Measurements from ENCODE around the gene ZSCAN22. TPM values are rescaled to one million over a fixed set of nuclear protein-coding genes. Genes with fewer than 3 reads are reported as not detected.

ZSCAN22 gene
- polyA plus RNA-seq (2013, experiment 1 of 4): 3.5 TPM
- polyA plus RNA-seq (2013, experiment 2 of 4): 3.5 TPM
- polyA plus RNA-seq (2013, experiment 3 of 4): 2.3 TPM
- 2.6 TPM for polyA plus RNA-seq (2013, experiment 4 of 4)

GRCh38 chr19:58326914-58327726 is at the start of gene ZSCAN22:
ZSCAN22 (plus strand) TSS chr19:58326994; CDS start chr19:58334803, 7,809 bp downstream.
- Histone ChIP-seq H3K4me3 (ENCODE audit: insufficient read depth, low read depth, low read length) (peak within 1 kb of the TSS; percentile 60), H3K27ac (ENCODE audit: insufficient read depth, low read depth, low read length, poor library complexity, severe bottlenecking) (no peak within 1 kb of the TSS), H3K4me1 (ENCODE audit: control insufficient read depth, insufficient read depth, low read length) (peaks cover 8% of the 10 kb centered on the region), H3K9me3 (ENCODE audit: control insufficient read depth, low read length) (no peaks in the 10 kb centered on the region), H3K36me3 (ENCODE audit: control insufficient read depth, insufficient read depth, low read length) (no peaks in the 10 kb centered on the region), H3K27me3 (ENCODE audit: control insufficient read depth, insufficient read depth, low read length, poor library complexity, severe bottlenecking) (no peaks in the 10 kb centered on the region)
- 1 to 2% methylated on average over 62 of the region's 62 CpGs for WGBS, 2 experiments

GRCh38 chr19:58277197-58277596 is 49.6 kb upstream of the ZSCAN22 start:
- Histone ChIP-seq H3K4me1 (ENCODE audit: control insufficient read depth, insufficient read depth, low read length) (peaks cover 8% of the 10 kb centered on the region), H3K9me3 (ENCODE audit: control insufficient read depth, low read length) (no peaks in the 10 kb centered on the region), H3K27ac (ENCODE audit: insufficient read depth, low read depth, low read length, poor library complexity, severe bottlenecking) (no peak overlapping the region), H3K36me3 (ENCODE audit: control insufficient read depth, insufficient read depth, low read length) (peaks cover 17% of the 10 kb centered on the region), H3K4me3 (ENCODE audit: insufficient read depth, low read depth, low read length) (no peak overlapping the region), H3K27me3 (ENCODE audit: control insufficient read depth, insufficient read depth, low read length, poor library complexity, severe bottlenecking) (no peaks in the 10 kb centered on the region)
- WGBS, 2 experiments: 90% methylated on average over 7 of the region's 7 CpGs

GRCh38 chr19:58277748-58278540 is 48.9 kb upstream of the ZSCAN22 start:
- H3K4me3 ChIP-seq (ENCODE audit: insufficient read depth, low read depth, low read length): peak overlapping the region; percentile 94
- WGBS, 2 experiments: 46 to 48% methylated on average over 25 of the region's 25 CpGs
- no peaks in the 10 kb centered on the region for H3K9me3 ChIP-seq (ENCODE audit: control insufficient read depth, low read length)
- peak overlapping the region; percentile 76 for H3K27ac ChIP-seq (ENCODE audit: insufficient read depth, low read depth, low read length, poor library complexity, severe bottlenecking)
- peaks cover 10% of the 10 kb centered on the region for H3K36me3 ChIP-seq (ENCODE audit: control insufficient read depth, insufficient read depth, low read length)
- H3K4me1 ChIP-seq (ENCODE audit: control insufficient read depth, insufficient read depth, low read length): peaks cover 8% of the 10 kb centered on the region
- no peaks in the 10 kb centered on the region for H3K27me3 ChIP-seq (ENCODE audit: control insufficient read depth, insufficient read depth, low read length, poor library complexity, severe bottlenecking)

GRCh38 chr19:58278541-58279041 is 48.2 kb upstream of the ZSCAN22 start, which contains the start of gene ZNF8:
ZNF8 (plus strand) TSS chr19:58278955; CDS start chr19:58279082, 127 bp downstream.
- peak within 1 kb of the TSS; percentile 90 for H3K27ac ChIP-seq (ENCODE audit: insufficient read depth, low read depth, low read length, poor library complexity, severe bottlenecking)
- WGBS, 2 experiments: 0% methylated on average over 42 of the region's 42 CpGs
- H3K27me3 ChIP-seq (ENCODE audit: control insufficient read depth, insufficient read depth, low read length, poor library complexity, severe bottlenecking): no peaks in the 10 kb centered on the region
- H3K36me3 ChIP-seq (ENCODE audit: control insufficient read depth, insufficient read depth, low read length): peaks cover 9% of the 10 kb centered on the region
- peaks cover 8% of the 10 kb centered on the region for H3K4me1 ChIP-seq (ENCODE audit: control insufficient read depth, insufficient read depth, low read length)
- H3K4me3 ChIP-seq (ENCODE audit: insufficient read depth, low read depth, low read length): peak within 1 kb of the TSS; percentile 94
- no peaks in the 10 kb centered on the region for H3K9me3 ChIP-seq (ENCODE audit: control insufficient read depth, low read length)

GRCh38 chr19:58279042-58279924 is 47.5 kb upstream of the ZSCAN22 start:
- peak overlapping the region; percentile 94 for H3K4me3 ChIP-seq (ENCODE audit: insufficient read depth, low read depth, low read length)
- 3% methylated on average over 60 of the region's 60 CpGs for WGBS, 2 experiments
- peaks cover 8% of the 10 kb centered on the region for H3K4me1 ChIP-seq (ENCODE audit: control insufficient read depth, insufficient read depth, low read length)
- peaks cover 7% of the 10 kb centered on the region for H3K36me3 ChIP-seq (ENCODE audit: control insufficient read depth, insufficient read depth, low read length)
- peak overlapping the region; percentile 90 for H3K27ac ChIP-seq (ENCODE audit: insufficient read depth, low read depth, low read length, poor library complexity, severe bottlenecking)
- no peaks in the 10 kb centered on the region for H3K9me3 ChIP-seq (ENCODE audit: control insufficient read depth, low read length)
- no peaks in the 10 kb centered on the region for H3K27me3 ChIP-seq (ENCODE audit: control insufficient read depth, insufficient read depth, low read length, poor library complexity, severe bottlenecking)

- peaks cover 1% of the 10 kb centered on the region for H3K36me3 ChIP-seq (ENCODE audit: control insufficient read depth, insufficient read depth, low read length)
- WGBS, 2 experiments: 71 to 77% methylated on average over 4 of the region's 4 CpGs
These were observed 46.9 kb upstream of the ZSCAN22 start for GRCh38 chr19:58279925-58280316.

GRCh38 chr19:58284199-58284598 is 42.6 kb upstream of the ZSCAN22 start:
- Histone ChIP-seq H3K36me3 (ENCODE audit: control insufficient read depth, insufficient read depth, low read length) (peaks cover 30% of the 10 kb centered on the region), H3K4me1 (ENCODE audit: control insufficient read depth, insufficient read depth, low read length) (peaks cover 8% of the 10 kb centered on the region), H3K27me3 (ENCODE audit: control insufficient read depth, insufficient read depth, low read length, poor library complexity, severe bottlenecking) (no peaks in the 10 kb centered on the region), H3K4me3 (ENCODE audit: insufficient read depth, low read depth, low read length) (no peak overlapping the region), H3K9me3 (ENCODE audit: control insufficient read depth, low read length) (no peaks in the 10 kb centered on the region), H3K27ac (ENCODE audit: insufficient read depth, low read depth, low read length, poor library complexity, severe bottlenecking) (no peak overlapping the region)
- WGBS, 2 experiments: 97 to 98% methylated on average over 7 of the region's 7 CpGs

More at GRCh38 chr19:58279925-58280316, 46.9 kb upstream of the ZSCAN22 start:
- Histone ChIP-seq H3K27ac (ENCODE audit: insufficient read depth, low read depth, low read length, poor library complexity, severe bottlenecking) (no peak overlapping the region), H3K4me1 (ENCODE audit: control insufficient read depth, insufficient read depth, low read length) (peaks cover 8% of the 10 kb centered on the region), H3K4me3 (ENCODE audit: insufficient read depth, low read depth, low read length) (peak overlapping the region; percentile 94), H3K27me3 (ENCODE audit: control insufficient read depth, insufficient read depth, low read length, poor library complexity, severe bottlenecking) (no peaks in the 10 kb centered on the region), H3K9me3 (ENCODE audit: control insufficient read depth, low read length) (no peaks in the 10 kb centered on the region)

- 94 to 95% methylated on average over 7 of the region's 7 CpGs for WGBS, 2 experiments
These were observed 34.9 kb upstream of the ZSCAN22 start for GRCh38 chr19:58291943-58292342.

GRCh38 chr19:58294743-58295374 is 31.9 kb upstream of the ZSCAN22 start:
- no peaks in the 10 kb centered on the region for H3K27me3 ChIP-seq (ENCODE audit: control insufficient read depth, insufficient read depth, low read length, poor library complexity, severe bottlenecking)
- H3K27ac ChIP-seq (ENCODE audit: insufficient read depth, low read depth, low read length, poor library complexity, severe bottlenecking): no peak overlapping the region
- H3K36me3 ChIP-seq (ENCODE audit: control insufficient read depth, insufficient read depth, low read length): peaks cover 53% of the 10 kb centered on the region
- H3K9me3 ChIP-seq (ENCODE audit: control insufficient read depth, low read length): no peaks in the 10 kb centered on the region
- WGBS, 2 experiments: 96 to 97% methylated on average over 22 of the region's 22 CpGs
- H3K4me3 ChIP-seq (ENCODE audit: insufficient read depth, low read depth, low read length): no peak overlapping the region
- no peaks in the 10 kb centered on the region for H3K4me1 ChIP-seq (ENCODE audit: control insufficient read depth, insufficient read depth, low read length)

More at GRCh38 chr19:58291943-58292342, 34.9 kb upstream of the ZSCAN22 start:
- Histone ChIP-seq H3K4me3 (ENCODE audit: insufficient read depth, low read depth, low read length) (no peak overlapping the region), H3K27ac (ENCODE audit: insufficient read depth, low read depth, low read length, poor library complexity, severe bottlenecking) (no peak overlapping the region), H3K4me1 (ENCODE audit: control insufficient read depth, insufficient read depth, low read length) (no peaks in the 10 kb centered on the region), H3K9me3 (ENCODE audit: control insufficient read depth, low read length) (no peaks in the 10 kb centered on the region), H3K27me3 (ENCODE audit: control insufficient read depth, insufficient read depth, low read length, poor library complexity, severe bottlenecking) (no peaks in the 10 kb centered on the region), H3K36me3 (ENCODE audit: control insufficient read depth, insufficient read depth, low read length) (peaks cover 62% of the 10 kb centered on the region)

All from ectodermal cell (in vitro differentiated cells).